H1 (cell line): ENCODE data around the gene ACAD11. TPM values are rescaled to one million over a fixed set of nuclear protein-coding genes. Genes with fewer than 3 reads are reported as not detected.

Experiments used
- CTCF ChIA-PET: fragments of 300-600 bp; sonication (Branson Sonifier 250); formaldehyde crosslinking; loops from one replicate; lab custom pipeline; 2021; ENCODE audit not compliant: partially characterized antibody; lab: Charles Lee
- POLR2A ChIA-PET: fragments of 300-600 bp; sonication (Branson Sonifier 250); formaldehyde crosslinking; loops from one replicate; lab custom pipeline; 2021; ENCODE audit warnings: inconsistent platforms; ENCODE audit not compliant: partially characterized antibody; lab: Charles Lee
- DNase-seq, 2 experiments: peaks; one replicate each; pipeline versions ENCODE4 v3.0.0 to v3.0.0-alpha.2; 2010 to 2022; ENCODE audit warnings: low spot score in 2 of 2, low read depth in 1 of 2, mixed read lengths in 1 of 2
- FAIRE-seq: peaks from 2 replicates; lab custom pipeline; 2011; peaks lifted over from hg19 to GRCh38; lab: Jason Lieb, UNC
- H2AFZ ChIP-seq: 2 replicates; pipeline ENCODE4 v1.8.1; 2012; ENCODE audit warnings: low read length, inconsistent platforms
- H2AK5ac ChIP-seq: 2 replicates; pipeline ENCODE4 v1.6.1; 2013; ENCODE audit warnings: low read depth, low read length
- H2BK120ac ChIP-seq: replicated peaks from 2 replicates; pipeline ENCODE3; 2013; ENCODE audit warnings: low read depth, low read length, inconsistent platforms
- H2BK12ac ChIP-seq: 2 replicates; pipeline ENCODE4 v1.6.1; 2013; ENCODE audit warnings: low read depth, low read length
- H2BK15ac ChIP-seq: 2 replicates; pipeline ENCODE4 v1.6.1; 2013; ENCODE audit warnings: low read length
- H2BK20ac ChIP-seq: 2 replicates; pipeline ENCODE4 v1.6.1; 2013; ENCODE audit warnings: low read length
- H2BK5ac ChIP-seq: 2 replicates; pipeline ENCODE4 v1.6.1; 2013; ENCODE audit warnings: low read depth, low read length
- H3K14ac ChIP-seq: 2 replicates; pipeline ENCODE4 v1.6.1; 2013; ENCODE audit warnings: inconsistent platforms; ENCODE audit not compliant: insufficient read length
- H3K18ac ChIP-seq: 2 replicates; pipeline ENCODE4 v1.6.1; 2013; ENCODE audit warnings: low read length; ENCODE audit errors: extremely low read depth
- H3K23ac ChIP-seq: 2 replicates; pipeline ENCODE4 v1.6.1; 2013; ENCODE audit warnings: inconsistent platforms; ENCODE audit not compliant: insufficient read length
- H3K23me2 ChIP-seq: 2 replicates; pipeline ENCODE4 v1.6.1; 2013; ENCODE audit warnings: low read depth, low read length
- H3K27ac ChIP-seq: 2 replicates; pipeline ENCODE4 v1.6.1; 2011; ENCODE audit warnings: low read depth, low read length, inconsistent platforms
- H3K27me3 ChIP-seq, 4 experiments: replicated peaks in 1 of 4; 1 replicate in 1 of 4; 2 replicates in 3 of 4; pipeline versions ENCODE4 v1.6.1 to v1.8.1; 2011 to 2013; ENCODE audit warnings: low read length in 3 of 4, mild to moderate bottlenecking in 3 of 4, inconsistent platforms in 2 of 4, mixed read lengths in 2 of 4, moderate library complexity in 1 of 4; ENCODE audit not compliant: control insufficient read depth in 3 of 4, insufficient read depth in 3 of 4; ENCODE audit errors: extremely low read depth in 1 of 4
- H3K36me3 ChIP-seq, 4 experiments: 2 replicates each; pipeline versions ENCODE4 v1.6.1 to v1.8.1; 2011 to 2013; ENCODE audit warnings: mild to moderate bottlenecking in 4 of 4, low read length in 3 of 4, moderate library complexity in 2 of 4, control low read depth in 1 of 4, inconsistent platforms in 1 of 4; ENCODE audit not compliant: insufficient read depth in 4 of 4, control insufficient read depth in 2 of 4
- H3K4ac ChIP-seq: replicated peaks from 2 replicates; pipeline ENCODE3; 2013; ENCODE audit warnings: low read length, low read depth, mixed read lengths, inconsistent platforms; ENCODE audit not compliant: insufficient read length
- H3K4me1 ChIP-seq, 4 experiments: replicated peaks in 1 of 4; 1 replicate in 1 of 4; 2 replicates in 3 of 4; pipeline versions ENCODE4 v1.6.1 to v1.8.1; 2011 to 2013; ENCODE audit warnings: low read length in 3 of 4, inconsistent platforms in 2 of 4, mixed read lengths in 1 of 4; ENCODE audit not compliant: insufficient read depth in 4 of 4, control insufficient read depth in 3 of 4
- H3K4me2 ChIP-seq, 2 experiments: 2 replicates each; pipeline versions ENCODE4 v1.6.1 to v1.8.1; 2011 to 2013; ENCODE audit warnings: low read depth in 2 of 2, low read length in 2 of 2, control low read depth in 1 of 2, inconsistent platforms in 1 of 2, mild to moderate bottlenecking in 1 of 2; ENCODE audit not compliant: insufficient read depth in 1 of 2
- H3K4me3 ChIP-seq, 4 experiments: fragments of 200-600, 300-600 bp in 1 of 4; sonication (generic), shearing (Covaris generic), sonication (Bioruptor Twin) in 1 of 4; 2 replicates each; pipeline versions ENCODE4 v1.5.1 to v1.8.1; 2011 to 2016; ENCODE audit warnings: low read length in 4 of 4, low read depth in 3 of 4, control low read depth in 2 of 4, inconsistent platforms in 2 of 4, mild to moderate bottlenecking in 2 of 4, mixed read lengths in 1 of 4, moderate library complexity in 1 of 4; ENCODE audit not compliant: insufficient read depth in 2 of 4; ENCODE audit errors: extremely low read depth in 1 of 4
- H3K56ac ChIP-seq: replicated peaks from 2 replicates; pipeline ENCODE3; 2013; ENCODE audit warnings: low read depth, mild to moderate bottlenecking, mixed read lengths, low read length, inconsistent platforms; ENCODE audit not compliant: insufficient read length
- H3K79me1 ChIP-seq: 2 replicates; pipeline ENCODE4 v1.6.1; 2013; ENCODE audit warnings: low read depth, low read length, control low read depth
- H3K79me2 ChIP-seq, 2 experiments: 2 replicates each; pipeline versions ENCODE4 v1.6.1 to v1.8.1; 2012 to 2013; ENCODE audit warnings: low read length in 2 of 2, mild to moderate bottlenecking in 2 of 2, inconsistent platforms in 1 of 2; ENCODE audit not compliant: insufficient read depth in 2 of 2, control insufficient read depth in 1 of 2
- H3K9ac ChIP-seq, 4 experiments: replicated peaks in 1 of 4; 1 replicate in 1 of 4; 2 replicates in 3 of 4; pipeline versions ENCODE4 v1.6.1 to v1.8.1; 2011 to 2013; ENCODE audit warnings: low read depth in 3 of 4, low read length in 3 of 4, control low read depth in 2 of 4, mild to moderate bottlenecking in 2 of 4, moderate library complexity in 2 of 4, inconsistent platforms in 1 of 4; ENCODE audit errors: extremely low read depth in 1 of 4
- H3K9me3 ChIP-seq, 2 experiments: 2 replicates each; pipeline versions ENCODE4 v1.6.1 to v1.8.1; 2012 to 2013; ENCODE audit warnings: mild to moderate bottlenecking in 2 of 2, moderate library complexity in 2 of 2, control low read depth in 1 of 2, inconsistent platforms in 1 of 2, low read depth in 1 of 2, low read length in 1 of 2, mixed read lengths in 1 of 2; ENCODE audit not compliant: insufficient read depth in 2 of 2
- H4K20me1 ChIP-seq, 2 experiments: replicated peaks in 1 of 2; 2 replicates each; pipeline versions ENCODE3 to v1.8.1; 2011 to 2013; ENCODE audit warnings: inconsistent platforms in 2 of 2, low read length in 2 of 2, mild to moderate bottlenecking in 1 of 2; ENCODE audit not compliant: insufficient read depth in 2 of 2, control insufficient read depth in 1 of 2
- H4K5ac ChIP-seq: 2 replicates; pipeline ENCODE4 v1.6.1; 2013; ENCODE audit warnings: low read length, low read depth, mixed read lengths, inconsistent platforms; ENCODE audit not compliant: insufficient read length
- H4K8ac ChIP-seq: 2 replicates; pipeline ENCODE4 v1.8.0; 2013; ENCODE audit warnings: mild to moderate bottlenecking, moderate library complexity, low read length, inconsistent platforms; ENCODE audit not compliant: insufficient read depth; ENCODE audit errors: extremely low read depth
- H4K91ac ChIP-seq: replicated peaks from 2 replicates; pipeline ENCODE3; 2013; ENCODE audit warnings: low read length, mixed read lengths, inconsistent platforms; ENCODE audit not compliant: insufficient read length
- ASH2L ChIP-seq: fragments of 200-600, 300-600 bp; sonication (generic); IDR thresholded peaks from one replicate; pipeline ENCODE4 v1.7.1; 2017; ENCODE audit warnings: low read length
- CBX8 ChIP-seq: fragments of 300-800, 300-1000 bp; sonication (generic); IDR thresholded peaks from 2 replicates; pipeline ENCODE4 v1.7.1; 2016; ENCODE audit warnings: low read depth, low read length, borderline replicate concordance
- EGR1 ChIP-seq: IDR thresholded peaks from 2 replicates; pipeline ENCODE4 v1.6.1; 2011; ENCODE audit warnings: low read depth, low read length, borderline replicate concordance
- FOSL1 ChIP-seq: IDR thresholded peaks from 2 replicates; pipeline ENCODE4 v1.6.1; 2011; ENCODE audit warnings: mild to moderate bottlenecking, low read depth, low read length, moderate library complexity; ENCODE audit not compliant: insufficient read depth
- GABPA ChIP-seq: IDR thresholded peaks from 2 replicates; pipeline ENCODE4 v1.6.1; 2011; ENCODE audit warnings: mild to moderate bottlenecking, low read length, moderate library complexity, borderline replicate concordance; ENCODE audit not compliant: insufficient read depth
- MAFK ChIP-seq: IDR thresholded peaks from 2 replicates; pipeline ENCODE4 v1.6.1; 2012; ENCODE audit warnings: low read depth, mild to moderate bottlenecking, improper control_type of control experiment, low read length
- RXRA ChIP-seq: IDR thresholded peaks from 2 replicates; pipeline ENCODE4 v1.6.1; 2011; ENCODE audit warnings: low read depth, mild to moderate bottlenecking, low read length, moderate library complexity; ENCODE audit not compliant: insufficient read depth
- SIRT6 ChIP-seq: IDR thresholded peaks from one replicate; pipeline ENCODE4 v1.7.1; 2012; ENCODE audit warnings: low read length, inconsistent platforms
- WGBS, 2 experiments: shearing (Covaris generic) in 1 of 2; methylation state at CpG; one replicate each; pipeline versions ENCODE4 v1.1.6 to v1.1.7; 2013 to 2015; ENCODE audit warnings: low lambda C conversion rate in 2 of 2, mixed read lengths in 2 of 2, inconsistent platforms in 1 of 2, low coverage in 1 of 2, missing lambda C conversion rate in 1 of 2; ENCODE audit not compliant: insufficient replicate concordance in 2 of 2, insufficient coverage in 1 of 2, insufficient read length in 1 of 2; ENCODE audit errors: extremely low coverage in 1 of 2, missing lambda C conversion rate in 1 of 2; 5-methylcytosine and 5-hydroxymethylcytosine counted together
- polyA plus RNA-seq, 7 experiments: library from polyadenylated mRNA; depleted of rRNA in 3 of 7; stranded (reverse) in 5 of 7; unstranded in 2 of 7; fragments of >200 nt in 5 of 7; fragments of 200-250 nt in 2 of 7; gene quantifications; 1 replicate in 5 of 7; 2 replicates in 1 of 7; 4 replicates in 1 of 7; pipeline versions ENCODE4 v1.2.1 to v1.2.3, GENCODE V29; 2011 to 2013; ENCODE audit warnings: missing spikeins in 2 of 7, mixed read lengths in 2 of 7
- total RNA-seq: library from RNA; stranded (reverse); fragmentation: NEBNext Ultra II Directional; extraction: Animal tissue kit (Norgen Biotek cat#: 25700); gene quantifications from 2 replicates; pipeline ENCODE4 v1.2.1, GENCODE V29; 2021
- TF ChIP-seq, protein P1 (sequence below): IDR thresholded peaks from 2 replicates; pipeline ENCODE4 v1.6.1; 2012; ENCODE audit warnings: inconsistent platforms
- TF ChIP-seq, protein P2 (sequence below): IDR thresholded peaks from 2 replicates; pipeline ENCODE4 v1.6.1; 2012; ENCODE audit warnings: low read length, inconsistent platforms

Gene ACAD11
- total and polyA plus RNA-seq, 2 of the 8 experiments (the other 6 are each of a cell fraction or from before 2014, with no cell fraction given): 5.5 to 11.0 TPM

- Histone ChIP-seq H3K27ac (no peak overlapping the region), H4K20me1 (no peaks in the 10 kb centered on the region), H3K18ac (no peak overlapping the region), H3K56ac (no peak overlapping the region), H4K8ac (no peak overlapping the region), H2BK5ac (no peak overlapping the region), H2BK15ac (no peak overlapping the region), H2BK12ac (no peak overlapping the region), H3K79me2 (no peaks in the 10 kb centered on the region), H3K9ac (no peak overlapping the region), H3K36me3 (no peaks in the 10 kb centered on the region; a peak in 1 of 8 replicates), H2AK5ac (no peak overlapping the region), H3K23ac (no peak overlapping the region), H3K4me2 (no peak overlapping the region), H3K23me2 (no peaks in the 10 kb centered on the region), H2BK120ac (no peak overlapping the region), H2AFZ (no peak overlapping the region), H4K91ac (no peak overlapping the region), H3K4ac (no peak overlapping the region), H3K9me3 (no peaks in the 10 kb centered on the region), H3K4me1 (peaks cover 0 to 2% (median 0%) of the 10 kb centered on the region in 4 experiments; a peak in 2 of 7 replicates), H3K4me3 (no peak overlapping the region), H3K14ac (no peak overlapping the region), H3K79me1 (no peaks in the 10 kb centered on the region)
- POLR2A ChIA-PET: interaction anchor here (1.2 kb wide), 1 partner anchor 11 kb away, joined by 3 read pairs; no protein-coding TSS in a partner anchor
- CTCF ChIA-PET: interaction anchor here (1.3 to 1.4 kb wide), 2 partner anchors 36 to 70 kb away, joined by 3 to 4 read pairs; no protein-coding TSS in a partner anchor
- WGBS, 2 experiments: 92% methylated on average over 1 of the region's 1 CpG; no CpG with 5 or more reads in 1 of the 2 experiments
- no peak for FAIRE-seq
- DNase-seq: no peak
- no peak for TF ChIP-seq RXRA
- no peak for TF ChIP-seq FOSL1
- TF ChIP-seq EGR1: no peak
- TF ChIP-seq MAFK: no peak
- TF ChIP-seq, protein P1, sequence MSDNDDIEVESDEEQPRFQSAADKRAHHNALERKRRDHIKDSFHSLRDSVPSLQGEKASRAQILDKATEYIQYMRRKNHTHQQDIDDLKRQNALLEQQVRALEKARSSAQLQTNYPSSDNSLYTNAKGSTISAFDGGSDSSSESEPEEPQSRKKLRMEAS: no peak
- TF ChIP-seq GABPA: no peak
- TF ChIP-seq ASH2L: no peak
- TF ChIP-seq, protein P2, sequence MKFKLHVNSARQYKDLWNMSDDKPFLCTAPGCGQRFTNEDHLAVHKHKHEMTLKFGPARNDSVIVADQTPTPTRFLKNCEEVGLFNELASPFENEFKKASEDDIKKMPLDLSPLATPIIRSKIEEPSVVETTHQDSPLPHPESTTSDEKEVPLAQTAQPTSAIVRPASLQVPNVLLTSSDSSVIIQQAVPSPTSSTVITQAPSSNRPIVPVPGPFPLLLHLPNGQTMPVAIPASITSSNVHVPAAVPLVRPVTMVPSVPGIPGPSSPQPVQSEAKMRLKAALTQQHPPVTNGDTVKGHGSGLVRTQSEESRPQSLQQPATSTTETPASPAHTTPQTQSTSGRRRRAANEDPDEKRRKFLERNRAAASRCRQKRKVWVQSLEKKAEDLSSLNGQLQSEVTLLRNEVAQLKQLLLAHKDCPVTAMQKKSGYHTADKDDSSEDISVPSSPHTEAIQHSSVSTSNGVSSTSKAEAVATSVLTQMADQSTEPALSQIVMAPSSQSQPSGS: no peak
- TF ChIP-seq SIRT6: no peak
- TF ChIP-seq CBX8: no peak
- TF ChIP-seq, all 59 proteins: peak for 0
- Histone ChIP-seq H2BK20ac (no peak overlapping the region), H3K27me3 (no peaks in the 10 kb centered on the region), H4K5ac (no peak overlapping the region)
Measured at GRCh38 chr3:132606085-132606484, 53.5 kb downstream of the ACAD11 start.
